Gastrocnemius medialis (tissue), 4 donors: ENCODE data around the gene SLAMF1.

Experiments
- POLR2A ChIP-seq, 2 donors: fragments of 450-650 bp; IDR thresholded peaks; one replicate each; pipeline ENCODE4 v1.6.1; 2017; ENCODE audit warnings: antibody characterized with exemption in 2 of 2, mild to moderate bottlenecking in 2 of 2, moderate library complexity in 2 of 2
- TF ChIP-seq, protein P1 (sequence below), 5 experiments: fragments of 450-650 bp in 3 of 5; fragments of 200-600 bp in 2 of 5; sonication (generic) in 2 of 5; IDR thresholded peaks in 4 of 5; conservative IDR thresholded peaks in 1 of 5; 1 replicate in 4 of 5; 2 replicates in 1 of 5; pipeline ENCODE4 v1.5.1; 2016 to 2019; ENCODE audit warnings: antibody characterized with exemption in 5 of 5, mild to moderate bottlenecking in 3 of 5, moderate library complexity in 3 of 5

DNA sequence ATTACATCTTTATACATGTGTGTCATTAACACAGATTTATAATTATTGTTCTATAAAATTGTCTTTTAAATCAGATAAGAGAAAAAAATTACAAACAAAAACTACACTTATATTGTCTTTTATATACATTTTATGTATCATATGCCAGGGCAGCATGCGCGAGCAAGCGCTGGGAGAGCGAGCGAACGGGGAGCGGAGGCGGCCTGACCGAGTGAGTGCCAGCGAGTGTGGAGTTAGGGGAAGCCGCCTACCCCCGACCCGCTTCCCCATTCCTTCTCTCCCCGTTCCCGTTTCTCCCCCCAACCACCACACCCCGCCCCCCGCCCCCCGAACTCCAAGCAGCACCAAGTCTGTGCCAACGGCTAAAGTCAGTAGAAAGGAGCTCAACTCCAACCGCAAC, 23.0 kb upstream of the SLAMF1 start:
- TF ChIP-seq, protein P1, sequence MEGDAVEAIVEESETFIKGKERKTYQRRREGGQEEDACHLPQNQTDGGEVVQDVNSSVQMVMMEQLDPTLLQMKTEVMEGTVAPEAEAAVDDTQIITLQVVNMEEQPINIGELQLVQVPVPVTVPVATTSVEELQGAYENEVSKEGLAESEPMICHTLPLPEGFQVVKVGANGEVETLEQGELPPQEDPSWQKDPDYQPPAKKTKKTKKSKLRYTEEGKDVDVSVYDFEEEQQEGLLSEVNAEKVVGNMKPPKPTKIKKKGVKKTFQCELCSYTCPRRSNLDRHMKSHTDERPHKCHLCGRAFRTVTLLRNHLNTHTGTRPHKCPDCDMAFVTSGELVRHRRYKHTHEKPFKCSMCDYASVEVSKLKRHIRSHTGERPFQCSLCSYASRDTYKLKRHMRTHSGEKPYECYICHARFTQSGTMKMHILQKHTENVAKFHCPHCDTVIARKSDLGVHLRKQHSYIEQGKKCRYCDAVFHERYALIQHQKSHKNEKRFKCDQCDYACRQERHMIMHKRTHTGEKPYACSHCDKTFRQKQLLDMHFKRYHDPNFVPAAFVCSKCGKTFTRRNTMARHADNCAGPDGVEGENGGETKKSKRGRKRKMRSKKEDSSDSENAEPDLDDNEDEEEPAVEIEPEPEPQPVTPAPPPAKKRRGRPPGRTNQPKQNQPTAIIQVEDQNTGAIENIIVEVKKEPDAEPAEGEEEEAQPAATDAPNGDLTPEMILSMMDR (IDR thresholded peaks at IDR 0.05 in 4 of 5, conservative IDR thresholded peaks at IDR 0.05 in 1 of 5): no peak
- TF ChIP-seq POLR2A (IDR thresholded peaks at IDR 0.05): no peak
